ENCODE measurements around the gene CRYBA2. TPM values are rescaled to one million over a fixed set of nuclear protein-coding genes. Genes with fewer than 3 reads are reported as not detected.

CRYBA2 gene
- total and polyA plus RNA-seq, 9 of the 15 experiments (the other 6 are each of a cell fraction or from before 2014, with no cell fraction given) = 0.11 to 1.8 (median 0.62) TPM; not detected in 5

DNA sequence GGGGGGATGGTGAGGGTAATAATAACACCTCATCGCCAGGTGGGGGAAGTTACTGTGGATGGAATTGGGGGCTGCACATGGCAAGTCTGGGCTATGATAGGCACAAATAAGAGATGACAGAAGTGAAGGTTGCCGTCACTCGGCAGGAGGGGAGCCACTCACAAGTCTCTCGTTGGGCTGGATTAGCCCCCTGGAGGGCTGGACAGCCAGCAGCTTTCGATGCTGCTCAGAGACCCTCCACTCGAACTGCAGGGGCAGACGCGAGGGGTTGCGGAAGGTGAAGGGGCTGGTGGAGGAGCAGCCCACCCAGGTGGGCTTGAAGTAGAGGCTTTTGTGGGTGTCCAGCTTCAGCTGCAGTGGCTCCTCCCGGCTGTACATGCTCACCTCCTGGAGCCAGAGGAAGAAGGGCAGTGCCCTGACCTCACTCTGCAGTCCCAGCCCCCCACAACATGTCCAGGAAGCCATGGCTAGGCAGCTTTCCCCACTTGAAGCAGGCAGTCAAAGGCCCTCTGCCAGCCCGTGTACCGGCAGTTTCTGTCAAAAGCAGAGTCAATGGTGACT lies 29.9 kb upstream of the CRYBA2 start:
- H3K36me3 ChIP-seq (ENCODE audit: control insufficient read depth, insufficient read depth, low read length) = no peaks in the 10 kb centered on the region
- no peak for ATAC-seq
- in situ Hi-C loops (cut with MboI) (loop anchor here (10.0 kb wide), 1 partner anchor 132 kb away; no protein-coding TSS in a partner anchor), intact Hi-C loops (cut with micrococcal nuclease) (no loop called here)
- H3K9me1 ChIP-seq (ENCODE audit: control insufficient read depth, insufficient read depth, low read length) = no peaks in the 10 kb centered on the region
- H3K79me2 ChIP-seq (ENCODE audit: control insufficient read depth, insufficient read depth, low read length) = no peaks in the 10 kb centered on the region
- H3K27me3 ChIP-seq (ENCODE audit: control insufficient read depth in 2 of 2, insufficient read depth in 2 of 2, low read length in 2 of 2) = peaks cover 0 to 70% of the 10 kb centered on the region in 2 experiments; a peak in 4 of 5 replicates
- no peak overlapping the region for H3K4me2 ChIP-seq (ENCODE audit: insufficient read depth, low read length)
- no peaks in the 10 kb centered on the region for H3K9me3 ChIP-seq (replicated peaks; ENCODE audit: control insufficient read depth, insufficient read depth, low read depth, low read length)
- no peak overlapping the region for H2AFZ ChIP-seq (ENCODE audit: low read depth, low read length)
- H3K4me1 ChIP-seq (replicated peaks in 1 of 2; ENCODE audit: control insufficient read depth in 2 of 2, insufficient read depth in 2 of 2, low read length in 2 of 2) = no peaks in the 10 kb centered on the region
- DNase-seq (ENCODE audit: extremely low read depth in 1 of 4, low spot score in 3 of 4) = no peak
- WGBS (ENCODE audit: insufficient coverage, low coverage, missing lambda C conversion rate) = 11% methylated on average over 12 of the region's 12 CpGs
- no TSS peak for BruUV-seq (replicated peaks)
- ChIA-PET POLR2A (no interaction called here), CTCF (ENCODE audit: low intra/inter-chr PET ratio) (no interaction called here)
- 0 out of 4 replicates have a peak overlapping the region, but pooled peaks of 1 of the 2 experiments have one; percentile 20 for H3K9ac ChIP-seq (ENCODE audit: insufficient read depth in 1 of 2, low read depth in 2 of 2, low read length in 2 of 2)
- peaks cover 4% of the 10 kb centered on the region; the same call in 1 of the 2 replicates for H4K20me1 ChIP-seq (replicated peaks; ENCODE audit: control insufficient read depth, insufficient read depth, low read length)
- no peak overlapping the region for H3K27ac ChIP-seq (ENCODE audit: extremely low read depth, low read depth, low read length)
- no peak overlapping the region for H3K4me3 ChIP-seq
- no peak for FAIRE-seq
- TF ChIP-seq MEF2A (IDR thresholded peaks at IDR 0.05; ENCODE audit: control insufficient read depth, low read depth, low read length) (no peak), THRA (IDR thresholded peaks at IDR 0.05) (no peak), TCFL5 (CRISPR knock-in tag; conservative IDR thresholded peaks at IDR 0.05) (no peak), FUS (optimal IDR thresholded peaks at IDR 0.05; ENCODE audit: low read depth, low read length) (no peak), JUND (IDR thresholded peaks at IDR 0.05; ENCODE audit: borderline replicate concordance, low read depth, low read length) (no peak), JUND (tag; IDR thresholded peaks at IDR 0.05; ENCODE audit: borderline replicate concordance, low read depth, low read length) (no peak), TEAD2 (tag; IDR thresholded peaks at IDR 0.05) (no peak), BRCA1 (IDR thresholded peaks at IDR 0.05) (no peak), BRCA1 (CRISPR knock-in tag; IDR thresholded peaks at IDR 0.05) (no peak), EGR1 (conservative IDR thresholded peaks at IDR 0.05) (no peak), KLF10 (CRISPR knock-in tag; IDR thresholded peaks at IDR 0.05) (no peak), CBFA2T3 (IDR thresholded peaks at IDR 0.05) (no peak), PCBP1 (IDR thresholded peaks at IDR 0.05; ENCODE audit: low read depth, low read length, poor library complexity, severe bottlenecking) (no peak)
- TF ChIP-seq, protein P1, sequence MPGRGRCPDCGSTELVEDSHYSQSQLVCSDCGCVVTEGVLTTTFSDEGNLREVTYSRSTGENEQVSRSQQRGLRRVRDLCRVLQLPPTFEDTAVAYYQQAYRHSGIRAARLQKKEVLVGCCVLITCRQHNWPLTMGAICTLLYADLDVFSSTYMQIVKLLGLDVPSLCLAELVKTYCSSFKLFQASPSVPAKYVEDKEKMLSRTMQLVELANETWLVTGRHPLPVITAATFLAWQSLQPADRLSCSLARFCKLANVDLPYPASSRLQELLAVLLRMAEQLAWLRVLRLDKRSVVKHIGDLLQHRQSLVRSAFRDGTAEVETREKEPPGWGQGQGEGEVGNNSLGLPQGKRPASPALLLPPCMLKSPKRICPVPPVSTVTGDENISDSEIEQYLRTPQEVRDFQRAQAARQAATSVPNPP (IDR thresholded peaks at IDR 0.05; ENCODE audit: borderline replicate concordance, insufficient read depth, insufficient read length) = no peak
- TF ChIP-seq, protein P2, sequence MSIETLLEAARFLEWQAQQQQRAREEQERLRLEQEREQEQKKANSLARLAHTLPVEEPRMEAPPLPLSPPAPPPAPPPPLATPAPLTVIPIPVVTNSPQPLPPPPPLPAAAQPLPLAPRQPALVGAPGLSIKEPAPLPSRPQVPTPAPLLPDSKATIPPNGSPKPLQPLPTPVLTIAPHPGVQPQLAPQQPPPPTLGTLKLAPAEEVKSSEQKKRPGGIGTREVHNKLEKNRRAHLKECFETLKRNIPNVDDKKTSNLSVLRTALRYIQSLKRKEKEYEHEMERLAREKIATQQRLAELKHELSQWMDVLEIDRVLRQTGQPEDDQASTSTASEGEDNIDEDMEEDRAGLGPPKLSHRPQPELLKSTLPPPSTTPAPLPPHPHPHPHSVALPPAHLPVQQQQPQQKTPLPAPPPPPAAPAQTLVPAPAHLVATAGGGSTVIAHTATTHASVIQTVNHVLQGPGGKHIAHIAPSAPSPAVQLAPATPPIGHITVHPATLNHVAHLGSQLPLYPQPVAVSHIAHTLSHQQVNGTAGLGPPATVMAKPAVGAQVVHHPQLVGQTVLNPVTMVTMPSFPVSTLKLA (conservative IDR thresholded peaks at IDR 0.05) = no peak
- TF ChIP-seq, protein P3, sequence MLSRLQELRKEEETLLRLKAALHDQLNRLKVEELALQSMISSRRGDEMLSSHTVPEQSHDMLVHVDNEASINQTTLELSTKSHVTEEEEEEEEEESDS (CRISPR knock-in tag; IDR thresholded peaks at IDR 0.05) = no peak

Measured in K562 (cell line).